Right lobe of liver (tissue), 4 donors: ENCODE measurements around the gene THADA.

ENCODE experiments used
- POLR2A ChIP-seq: fragments of 450-650 bp; IDR thresholded peaks from one replicate; pipeline ENCODE4 v1.6.1; 2017; ENCODE audit warnings: antibody characterized with exemption, mild to moderate bottlenecking
- TF ChIP-seq, protein P1 (sequence below), 4 donors: fragments of 200-600 bp in 3 of 4; fragments of 450-650 bp in 1 of 4; IDR thresholded peaks; one replicate each; pipeline versions ENCODE4 v1.5.1 to v1.8.0; 2016 to 2022; ENCODE audit warnings: antibody characterized with exemption in 4 of 4, mild to moderate bottlenecking in 2 of 4
- donor health status: DM: no; HTN: no; CAD: no.
- donor health status: DM: no; HTN: no; CAD: no.
- donor health status: DM: no; HTN: yes; CAD: no.

- TF ChIP-seq POLR2A, result no peak
- TF ChIP-seq, protein P1, sequence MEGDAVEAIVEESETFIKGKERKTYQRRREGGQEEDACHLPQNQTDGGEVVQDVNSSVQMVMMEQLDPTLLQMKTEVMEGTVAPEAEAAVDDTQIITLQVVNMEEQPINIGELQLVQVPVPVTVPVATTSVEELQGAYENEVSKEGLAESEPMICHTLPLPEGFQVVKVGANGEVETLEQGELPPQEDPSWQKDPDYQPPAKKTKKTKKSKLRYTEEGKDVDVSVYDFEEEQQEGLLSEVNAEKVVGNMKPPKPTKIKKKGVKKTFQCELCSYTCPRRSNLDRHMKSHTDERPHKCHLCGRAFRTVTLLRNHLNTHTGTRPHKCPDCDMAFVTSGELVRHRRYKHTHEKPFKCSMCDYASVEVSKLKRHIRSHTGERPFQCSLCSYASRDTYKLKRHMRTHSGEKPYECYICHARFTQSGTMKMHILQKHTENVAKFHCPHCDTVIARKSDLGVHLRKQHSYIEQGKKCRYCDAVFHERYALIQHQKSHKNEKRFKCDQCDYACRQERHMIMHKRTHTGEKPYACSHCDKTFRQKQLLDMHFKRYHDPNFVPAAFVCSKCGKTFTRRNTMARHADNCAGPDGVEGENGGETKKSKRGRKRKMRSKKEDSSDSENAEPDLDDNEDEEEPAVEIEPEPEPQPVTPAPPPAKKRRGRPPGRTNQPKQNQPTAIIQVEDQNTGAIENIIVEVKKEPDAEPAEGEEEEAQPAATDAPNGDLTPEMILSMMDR (IDR thresholded peaks at IDR 0.05), result no peak
These were observed 195.3 kb downstream of the THADA start for GRCh38 chr2:43400508-43400907.
